Measurements from ENCODE around the gene ACO1.
"Not testable (repeated sequence)": the region's sequence is repeated elsewhere in the genome, so short reads cannot be mapped to it uniquely, and the experiment has no call there.

The ACO1 gene

GRCh38 chr9:32384364-32385151, at the start of gene ACO1:
TSS of gene ACO1 (plus strand) at chr9:32384643. CDS start at chr9:32405507, 20,864 bp downstream.
- DNase-seq: peak; percentile 76 to 80

- peak in 1 of 2 donors; percentile 5 for DNase-seq
Observed at GRCh38 chr9:32334916-32335895, 49.2 kb upstream of the ACO1 start.

- no peak for DNase-seq
Observed at GRCh38 chr9:32339424-32339823, 45.0 kb upstream of the ACO1 start.

GRCh38 chr9:32340361-32340760, 44.1 kb upstream of the ACO1 start:
- DNase-seq: no peak

- DNase-seq: no peak
Observed at GRCh38 chr9:32344551-32345182, 39.8 kb upstream of the ACO1 start.

- no peak for DNase-seq
Observed at GRCh38 chr9:32345243-32345642, 39.2 kb upstream of the ACO1 start.

- DNase-seq: no peak
Observed at GRCh38 chr9:32347571-32347970, 36.9 kb upstream of the ACO1 start.

- no peak for DNase-seq
Observed at GRCh38 chr9:32348106-32348695, 36.2 kb upstream of the ACO1 start.

- DNase-seq: no peak
Observed at GRCh38 chr9:32349013-32349412, 35.4 kb upstream of the ACO1 start.

GRCh38 chr9:32350682-32351081, 33.8 kb upstream of the ACO1 start:
- DNase-seq: peak in 1 of 2 donors; percentile 20

GRCh38 chr9:32351845-32352244, 32.6 kb upstream of the ACO1 start:
- DNase-seq: no peak

- not testable (repeated sequence) for DNase-seq
Observed at GRCh38 chr9:32353476-32353875, 31.0 kb upstream of the ACO1 start.

- DNase-seq: no peak
Observed at GRCh38 chr9:32359452-32359851, 25.0 kb upstream of the ACO1 start.

- DNase-seq: no peak
Observed at GRCh38 chr9:32360983-32361673, 23.3 kb upstream of the ACO1 start.

GRCh38 chr9:32371279-32371678, 13.2 kb upstream of the ACO1 start:
- no peak for DNase-seq

GRCh38 chr9:32371679-32372078, 12.8 kb upstream of the ACO1 start:
- no peak for DNase-seq

GRCh38 chr9:32376285-32376684, 8.2 kb upstream of the ACO1 start:
- no peak for DNase-seq

GRCh38 chr9:32378496-32378895, 5.9 kb upstream of the ACO1 start:
- peak; percentile 19 to 85 for DNase-seq

- DNase-seq: peak; percentile 44 to 79
Observed at GRCh38 chr9:32378993-32379729, 5.3 kb upstream of the ACO1 start.

GRCh38 chr9:32380944-32381343, 3.5 kb upstream of the ACO1 start:
- no peak for DNase-seq

GRCh38 chr9:32382565-32383320, 1.7 kb upstream of the ACO1 start:
- DNase-seq: no peak
